SH-SY5Y (cell line): ENCODE results near the gene SIGLEC10.

ENCODE experiments used
- GATA2 ChIP-seq: IDR thresholded peaks from 2 replicates; pipeline ENCODE4 v1.6.1; 2011; ENCODE audit warnings: mild to moderate bottlenecking, low read depth, low read length
- GATA3 ChIP-seq: IDR thresholded peaks from 2 replicates; pipeline ENCODE4 v1.6.1; 2011; ENCODE audit warnings: low read depth, mild to moderate bottlenecking, low read length, moderate library complexity

- TF ChIP-seq GATA2 (no peak), GATA3 (no peak)
These were observed 2.3 kb downstream of the SIGLEC10 start for GRCh38 chr19:51415187-51415586.
